Adipocyte (in vitro differentiated cells): Measurements from ENCODE around the gene NAIF1.
"Not testable (repeated sequence)": the region's sequence is repeated elsewhere in the genome, so short reads cannot be mapped to it uniquely, and the experiment has no call there.

Experiments used
- DNase-seq: peaks from one replicate; pipeline ENCODE4 v3.0.0-alpha.2; 2015; ENCODE audit warnings: low read depth
- H3K27me3 ChIP-seq: replicated peaks from 2 replicates; pipeline ENCODE4 v1.7.0; 2013; ENCODE audit warnings: mild to moderate bottlenecking, low read length, moderate library complexity; ENCODE audit not compliant: control insufficient read depth, insufficient read depth
- H3K36me3 ChIP-seq: 2 replicates; pipeline ENCODE4 v1.7.0; 2013; ENCODE audit warnings: low read length, mild to moderate bottlenecking, moderate library complexity; ENCODE audit not compliant: control insufficient read depth, insufficient read depth, severe bottlenecking
- H3K4me1 ChIP-seq: 2 replicates; pipeline ENCODE4 v1.7.0; 2013; ENCODE audit warnings: mild to moderate bottlenecking, low read length, moderate library complexity; ENCODE audit not compliant: control insufficient read depth, insufficient read depth
- H3K4me3 ChIP-seq: 2 replicates; pipeline ENCODE4 v1.7.0; 2013; ENCODE audit warnings: mild to moderate bottlenecking, low read length, moderate library complexity
- H3K9ac ChIP-seq: 2 replicates; pipeline ENCODE4 v1.7.0; 2013; ENCODE audit warnings: mild to moderate bottlenecking, low read length, moderate library complexity
- H3K9me3 ChIP-seq: 2 replicates; pipeline ENCODE4 v1.7.0; 2013; ENCODE audit warnings: mild to moderate bottlenecking, low read length, moderate library complexity; ENCODE audit not compliant: control insufficient read depth

NAIF1 gene

GRCh38 chr9:128051932-128052709, 15.0 kb downstream of the NAIF1 start:
- Histone ChIP-seq H3K27me3 (no peaks in the 10 kb centered on the region), H3K4me1 (peaks cover 11% of the 10 kb centered on the region), H3K9ac (no peak overlapping the region), H3K36me3 (no peaks in the 10 kb centered on the region), H3K9me3 (no peaks in the 10 kb centered on the region), H3K4me3 (no peak overlapping the region)
- DNase-seq = no peak

GRCh38 chr9:128049843-128050242, 17.3 kb downstream of the NAIF1 start:
- Histone ChIP-seq H3K27me3 (no peaks in the 10 kb centered on the region), H3K9me3 (no peaks in the 10 kb centered on the region), H3K4me3 (no peak overlapping the region), H3K36me3 (no peaks in the 10 kb centered on the region), H3K9ac (no peak overlapping the region), H3K4me1 (no peaks in the 10 kb centered on the region)
- DNase-seq = no peak

- DNase-seq = no peak
- Histone ChIP-seq H3K36me3 (no peaks in the 10 kb centered on the region), H3K4me1 (no peaks in the 10 kb centered on the region), H3K9ac (no peak overlapping the region), H3K4me3 (no peak overlapping the region), H3K27me3 (no peaks in the 10 kb centered on the region), H3K9me3 (no peaks in the 10 kb centered on the region)
These were observed 18.5 kb downstream of the NAIF1 start for GRCh38 chr9:128048663-128049062.

GRCh38 chr9:128047231-128047630, 19.9 kb downstream of the NAIF1 start:
- no peak for DNase-seq

GRCh38 chr9:128045831-128046230, 21.3 kb downstream of the NAIF1 start:
- H3K36me3 ChIP-seq = no peaks in the 10 kb centered on the region
- DNase-seq = no peak
- no peaks in the 10 kb centered on the region for H3K27me3 ChIP-seq
- no peak overlapping the region for H3K9ac ChIP-seq
- H3K9me3 ChIP-seq = no peaks in the 10 kb centered on the region
- no peak overlapping the region for H3K4me3 ChIP-seq
- H3K4me1 ChIP-seq = peaks cover 9% of the 10 kb centered on the region

More at GRCh38 chr9:128047231-128047630, 19.9 kb downstream of the NAIF1 start:
- H3K4me3 ChIP-seq = no peak overlapping the region
- H3K27me3 ChIP-seq = no peaks in the 10 kb centered on the region
- no peaks in the 10 kb centered on the region for H3K4me1 ChIP-seq
- no peaks in the 10 kb centered on the region for H3K9me3 ChIP-seq
- no peaks in the 10 kb centered on the region for H3K36me3 ChIP-seq
- no peak overlapping the region for H3K9ac ChIP-seq

GRCh38 chr9:128045409-128045808, 21.7 kb downstream of the NAIF1 start:
- H3K9me3 ChIP-seq, H3K9ac ChIP-seq, H3K27me3 ChIP-seq, H3K4me1 ChIP-seq, H3K36me3 ChIP-seq, H3K4me3 ChIP-seq, DNase-seq: not testable (repeated sequence)

- no peak for DNase-seq
- no peaks in the 10 kb centered on the region for H3K27me3 ChIP-seq
- no peak overlapping the region for H3K4me3 ChIP-seq
These were observed 23.7 kb downstream of the NAIF1 start for GRCh38 chr9:128043467-128043868.

GRCh38 chr9:128042043-128042442, 25.1 kb downstream of the NAIF1 start:
- no peaks in the 10 kb centered on the region for H3K9me3 ChIP-seq
- H3K27me3 ChIP-seq = no peaks in the 10 kb centered on the region
- no peak for DNase-seq
- H3K36me3 ChIP-seq = no peaks in the 10 kb centered on the region
- no peak overlapping the region for H3K4me3 ChIP-seq
- H3K9ac ChIP-seq = no peak overlapping the region
- H3K4me1 ChIP-seq = peaks cover 9% of the 10 kb centered on the region

More at GRCh38 chr9:128043467-128043868, 23.7 kb downstream of the NAIF1 start:
- Histone ChIP-seq H3K9ac (no peak overlapping the region), H3K9me3 (no peaks in the 10 kb centered on the region), H3K36me3 (no peaks in the 10 kb centered on the region), H3K4me1 (peaks cover 9% of the 10 kb centered on the region)

- not testable (repeated sequence) for H3K9ac ChIP-seq, H3K9me3 ChIP-seq, H3K4me1 ChIP-seq, H3K36me3 ChIP-seq, H3K27me3 ChIP-seq, DNase-seq, H3K4me3 ChIP-seq
These were observed 26.3 kb downstream of the NAIF1 start for GRCh38 chr9:128040783-128041182.

- not testable (repeated sequence) for H3K9me3 ChIP-seq, H3K4me1 ChIP-seq, H3K9ac ChIP-seq, H3K4me3 ChIP-seq, H3K36me3 ChIP-seq, H3K27me3 ChIP-seq, DNase-seq
These were observed 30.6 kb downstream of the NAIF1 start for GRCh38 chr9:128036522-128036921.

- Histone ChIP-seq H3K9ac (no peak overlapping the region), H3K4me1 (no peaks in the 10 kb centered on the region), H3K27me3 (no peaks in the 10 kb centered on the region), H3K4me3 (no peak overlapping the region), H3K9me3 (no peaks in the 10 kb centered on the region), H3K36me3 (no peaks in the 10 kb centered on the region)
- DNase-seq = peak; percentile 91
These were observed 32.1 kb downstream of the NAIF1 start for GRCh38 chr9:128034821-128035652.
